ENCODE measurements around the gene IP6K2. TPM values are rescaled to one million over a fixed set of nuclear protein-coding genes. Genes with fewer than 3 reads are reported as not detected.
A peak's percentile ranks its signal among the peaks of the same experiment; 100 is the strongest.
"Not testable (repeated sequence)": the region's sequence is repeated elsewhere in the genome, so short reads cannot be mapped to it uniquely, and the experiment has no call there.

Gene IP6K2
- total RNA-seq, 1 experiment from 2014 or later = 117 TPM

DNA sequence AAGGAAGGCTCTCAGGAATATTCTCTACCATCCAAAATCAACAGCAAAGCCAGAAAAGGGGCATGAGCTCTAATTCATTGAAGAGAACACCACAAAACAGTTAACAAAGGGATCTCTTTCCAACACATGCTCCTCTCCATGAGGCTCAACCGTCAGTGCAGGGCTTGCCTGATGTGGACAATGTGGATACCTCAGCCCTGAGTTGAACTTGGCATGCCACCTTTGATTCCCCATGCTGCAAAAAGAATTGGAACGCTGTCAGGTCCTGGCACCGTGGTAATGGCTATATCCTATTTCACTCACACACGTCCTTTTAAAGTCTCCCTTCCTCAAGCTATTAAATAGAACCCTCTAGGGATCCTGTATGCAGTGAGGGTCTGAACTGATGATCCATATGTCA is 30.7 kb upstream of the IP6K2 start:
- BruUV-seq (replicated peaks) = TSS peak; percentile 5
- H3K27me3 Mint-ChIP-seq (ENCODE audit: insufficient read depth, unreplicated experiment) = no peaks in the 10 kb centered on the region
- ChIA-PET POLR2A (interaction anchor here (0.5 kb wide), 1 partner anchor 100 kb away, joined by 3 read pairs; the partner anchor contains the start of gene PRKAR2A), CTCF (no interaction called here)
- H3K4me3 Mint-ChIP-seq (ENCODE audit: unreplicated experiment) = no peak overlapping the region
- no peak for TF ChIP-seq CTCF (IDR thresholded peaks at IDR 0.05; ENCODE audit: unreplicated experiment)
- intact Hi-C loops (cut with micrococcal nuclease) = no loop called here
- H3K36me3 Mint-ChIP-seq (ENCODE audit: insufficient read depth, unreplicated experiment) = peaks cover 56% of the 10 kb centered on the region
- no peaks in the 10 kb centered on the region for H3K4me1 Mint-ChIP-seq (ENCODE audit: insufficient read depth, unreplicated experiment)
- no peak overlapping the region for H3K27ac Mint-ChIP-seq (ENCODE audit: low read depth, unreplicated experiment)
- H3K9me3 Mint-ChIP-seq (ENCODE audit: unreplicated experiment) = no peaks in the 10 kb centered on the region
- no peak for DNase-seq (ENCODE audit: unreplicated experiment)

GRCh38 chr3:48747015-48747615 is 30.1 kb upstream of the IP6K2 start:
- no peak for TF ChIP-seq CTCF (IDR thresholded peaks at IDR 0.05; ENCODE audit: unreplicated experiment)
- Mint-ChIP-seq H3K4me1 (ENCODE audit: insufficient read depth, unreplicated experiment) (no peaks in the 10 kb centered on the region), H3K36me3 (ENCODE audit: insufficient read depth, unreplicated experiment) (peaks cover 50% of the 10 kb centered on the region), H3K27me3 (ENCODE audit: insufficient read depth, unreplicated experiment) (no peaks in the 10 kb centered on the region), H3K4me3 (ENCODE audit: unreplicated experiment) (no peak overlapping the region), H3K9me3 (ENCODE audit: unreplicated experiment) (no peaks in the 10 kb centered on the region), H3K27ac (ENCODE audit: low read depth, unreplicated experiment) (no peak overlapping the region)
- no peak for DNase-seq (ENCODE audit: unreplicated experiment)
- ChIA-PET POLR2A (interaction anchor here (0.5 kb wide), 1 partner anchor 100 kb away, joined by 3 read pairs; the partner anchor contains the start of gene PRKAR2A), CTCF (interaction anchor here (0.7 kb wide), 1 partner anchor 11 kb away, joined by 3 read pairs; no protein-coding TSS in a partner anchor)
- BruUV-seq (replicated peaks) = no TSS peak
- intact Hi-C loops (cut with micrococcal nuclease) = no loop called here

GRCh38 chr3:48743773-48744172 is 26.8 kb upstream of the IP6K2 start:
- DNase-seq (ENCODE audit: unreplicated experiment) = no peak
- TF ChIP-seq CTCF (IDR thresholded peaks at IDR 0.05; ENCODE audit: unreplicated experiment) = no peak
- H3K36me3 Mint-ChIP-seq (ENCODE audit: insufficient read depth, unreplicated experiment) = peaks cover 31% of the 10 kb centered on the region
- H3K4me3 Mint-ChIP-seq (ENCODE audit: unreplicated experiment) = no peak overlapping the region
- no peaks in the 10 kb centered on the region for H3K27me3 Mint-ChIP-seq (ENCODE audit: insufficient read depth, unreplicated experiment)
- POLR2A ChIA-PET = interaction anchor here (1.2 kb wide), 1 partner anchor 51 kb away, joined by 4 read pairs; no protein-coding TSS in a partner anchor
- intact Hi-C loops (cut with micrococcal nuclease) = no loop called here
- no peaks in the 10 kb centered on the region for H3K9me3 Mint-ChIP-seq (ENCODE audit: unreplicated experiment)
- no TSS peak for BruUV-seq (replicated peaks)
- CTCF ChIA-PET = interaction anchor here (1.3 to 2.1 kb wide), 2 partner anchors 8 to 28 kb away, joined by 4 to 5 read pairs; no protein-coding TSS in a partner anchor
- no peak overlapping the region for H3K27ac Mint-ChIP-seq (ENCODE audit: low read depth, unreplicated experiment)
- H3K4me1 Mint-ChIP-seq (ENCODE audit: insufficient read depth, unreplicated experiment) = peaks cover 5% of the 10 kb centered on the region

GRCh38 chr3:48741226-48741625 is 24.2 kb upstream of the IP6K2 start:
- BruUV-seq (replicated peaks); H3K4me3 Mint-ChIP-seq (ENCODE audit: unreplicated experiment); H3K27ac Mint-ChIP-seq (ENCODE audit: low read depth, unreplicated experiment); DNase-seq (ENCODE audit: unreplicated experiment); H3K9me3 Mint-ChIP-seq (ENCODE audit: unreplicated experiment); H3K4me1 Mint-ChIP-seq (ENCODE audit: insufficient read depth, unreplicated experiment); H3K27me3 Mint-ChIP-seq (ENCODE audit: insufficient read depth, unreplicated experiment): not testable (repeated sequence)
- CTCF ChIA-PET = interaction anchor here (0.6 to 2.3 kb wide), 4 partner anchors 12 to 246 kb away, joined by 4 to 19 read pairs (median 6); no protein-coding TSS in a partner anchor
- POLR2A ChIA-PET = interaction anchor here (0.6 to 1.2 kb wide), 3 partner anchors 24 to 735 kb away, joined by 3 to 4 read pairs (median 3); partner anchors contain the start of gene IP6K2
- H3K36me3 Mint-ChIP-seq (ENCODE audit: insufficient read depth, unreplicated experiment) = peaks cover 19% of the 10 kb centered on the region
- intact Hi-C loops (cut with micrococcal nuclease) = loop anchor here (2.0 kb wide), 1 partner anchor 42 kb away; no protein-coding TSS in a partner anchor
